Coronary artery (tissue), 2 donors: ENCODE results near the gene S100A3.
A peak's percentile ranks its signal among the peaks of the same experiment; 100 is the strongest.
"Not testable (repeated sequence)": the region's sequence is repeated elsewhere in the genome, so short reads cannot be mapped to it uniquely, and the experiment has no call there.

Experiments
- DNase-seq: peaks from one replicate; pipeline ENCODE4 v3.0.0-alpha.2; 2017; ENCODE audit warnings: low spot score
- H3K27ac ChIP-seq, 2 donors: fragments of 200-600 bp; sonication (generic); one replicate each; pipeline ENCODE4 v1.5.1; 2016 to 2019
- H3K4me3 ChIP-seq: fragments of 200-600 bp; sonication (generic); 2 replicates; pipeline ENCODE4 v1.5.1; 2016; ENCODE audit warnings: mild to moderate bottlenecking, moderate library complexity
- CTCF ChIP-seq: fragments of 200-600 bp; sonication (generic); IDR thresholded peaks from one replicate; pipeline ENCODE4 v1.5.1; 2019; ENCODE audit warnings: antibody characterized with exemption

Gene S100A3

GRCh38 chr1:153577138-153577537 lies 28.1 kb upstream of the S100A3 start:
- Histone ChIP-seq H3K4me3 (no peak overlapping the region), H3K27ac (no peak overlapping the region)
- no peak for DNase-seq
- TF ChIP-seq CTCF = no peak

GRCh38 chr1:153575497-153575896 lies 26.4 kb upstream of the S100A3 start:
- not testable (repeated sequence) for DNase-seq, H3K27ac ChIP-seq, H3K4me3 ChIP-seq

- DNase-seq, H3K4me3 ChIP-seq, H3K27ac ChIP-seq: not testable (repeated sequence)
Observed at GRCh38 chr1:153575081-153575491, 26.0 kb upstream of the S100A3 start.

GRCh38 chr1:153573351-153573750 lies 24.3 kb upstream of the S100A3 start:
- no peak for TF ChIP-seq CTCF
- Histone ChIP-seq H3K4me3 (no peak overlapping the region), H3K27ac (peak overlapping the region; percentile 64 to 82)
- DNase-seq = no peak

- Histone ChIP-seq H3K27ac (peak overlapping the region; percentile 64 to 82), H3K4me3 (no peak overlapping the region)
- peak; percentile 88 for DNase-seq
- TF ChIP-seq CTCF = peak; percentile 77
Observed at GRCh38 chr1:153572569-153573015, 23.5 kb upstream of the S100A3 start.

GRCh38 chr1:153571706-153572105 lies 22.6 kb upstream of the S100A3 start:
- no peak for TF ChIP-seq CTCF
- H3K4me3 ChIP-seq = no peak overlapping the region
- no peak for DNase-seq
- H3K27ac ChIP-seq = peak overlapping the region; percentile 64 to 82

- Histone ChIP-seq H3K27ac (no peak overlapping the region), H3K4me3 (no peak overlapping the region)
- DNase-seq = no peak
- no peak for TF ChIP-seq CTCF
Observed at GRCh38 chr1:153570874-153571273, 21.8 kb upstream of the S100A3 start.

- no peak for DNase-seq
- Histone ChIP-seq H3K27ac (no peak overlapping the region), H3K4me3 (no peak overlapping the region)
- no peak for TF ChIP-seq CTCF
Observed at GRCh38 chr1:153569465-153569864, 20.4 kb upstream of the S100A3 start.
